GM12891 (cell line): ENCODE measurements around the gene SYNGAP1. TPM values are rescaled to one million over a fixed set of nuclear protein-coding genes. Genes with fewer than 3 reads are reported as not detected.
"Not testable (repeated sequence)": the region's sequence is repeated elsewhere in the genome, so short reads cannot be mapped to it uniquely, and the experiment has no call there.

Experiments
- DNase-seq: peaks from one replicate; pipeline ENCODE4 v3.0.0; 2011; ENCODE audit warnings: low spot score; ENCODE audit not compliant: insufficient read length
- FAIRE-seq: peaks from 2 replicates; lab custom pipeline; 2011; peaks lifted over from hg19 to GRCh38; lab: Jason Lieb, UNC
- PAX5 ChIP-seq: IDR thresholded peaks from 2 replicates; pipeline ENCODE4 v1.6.1; 2011; ENCODE audit warnings: low read length, moderate library complexity, mild to moderate bottlenecking; ENCODE audit not compliant: insufficient read depth, severe bottlenecking
- POLR2A ChIP-seq: IDR thresholded peaks from 2 replicates; pipeline ENCODE4 v1.6.1; 2011; ENCODE audit warnings: low read depth, low read length, control low read depth
- POLR2AphosphoS5 ChIP-seq: IDR thresholded peaks from 2 replicates; pipeline ENCODE4 v1.6.1; 2011; ENCODE audit warnings: low read depth, low read length, control low read depth
- POU2F2 ChIP-seq: IDR thresholded peaks from 2 replicates; pipeline ENCODE4 v1.6.1; 2011; ENCODE audit warnings: low read depth, mild to moderate bottlenecking, control low read depth, low read length, moderate library complexity
- SPI1 ChIP-seq: IDR thresholded peaks from 2 replicates; pipeline ENCODE4 v1.6.1; 2011; ENCODE audit warnings: low read depth, low read length, control low read depth
- TAF1 ChIP-seq: IDR thresholded peaks from 2 replicates; pipeline ENCODE4 v1.6.1; 2011; ENCODE audit warnings: low read depth, low read length, control low read depth
- polyA plus RNA-seq: library from polyadenylated mRNA; unstranded; fragments of >200 nt; gene quantifications from one replicate; pipeline ENCODE4 v1.2.1, GENCODE V29; 2012; ENCODE audit warnings: low read depth, missing spikeins, inconsistent platforms; ENCODE audit not compliant: missing spikeins

The SYNGAP1 gene
- polyA plus RNA-seq: 10.4 TPM

DNA sequence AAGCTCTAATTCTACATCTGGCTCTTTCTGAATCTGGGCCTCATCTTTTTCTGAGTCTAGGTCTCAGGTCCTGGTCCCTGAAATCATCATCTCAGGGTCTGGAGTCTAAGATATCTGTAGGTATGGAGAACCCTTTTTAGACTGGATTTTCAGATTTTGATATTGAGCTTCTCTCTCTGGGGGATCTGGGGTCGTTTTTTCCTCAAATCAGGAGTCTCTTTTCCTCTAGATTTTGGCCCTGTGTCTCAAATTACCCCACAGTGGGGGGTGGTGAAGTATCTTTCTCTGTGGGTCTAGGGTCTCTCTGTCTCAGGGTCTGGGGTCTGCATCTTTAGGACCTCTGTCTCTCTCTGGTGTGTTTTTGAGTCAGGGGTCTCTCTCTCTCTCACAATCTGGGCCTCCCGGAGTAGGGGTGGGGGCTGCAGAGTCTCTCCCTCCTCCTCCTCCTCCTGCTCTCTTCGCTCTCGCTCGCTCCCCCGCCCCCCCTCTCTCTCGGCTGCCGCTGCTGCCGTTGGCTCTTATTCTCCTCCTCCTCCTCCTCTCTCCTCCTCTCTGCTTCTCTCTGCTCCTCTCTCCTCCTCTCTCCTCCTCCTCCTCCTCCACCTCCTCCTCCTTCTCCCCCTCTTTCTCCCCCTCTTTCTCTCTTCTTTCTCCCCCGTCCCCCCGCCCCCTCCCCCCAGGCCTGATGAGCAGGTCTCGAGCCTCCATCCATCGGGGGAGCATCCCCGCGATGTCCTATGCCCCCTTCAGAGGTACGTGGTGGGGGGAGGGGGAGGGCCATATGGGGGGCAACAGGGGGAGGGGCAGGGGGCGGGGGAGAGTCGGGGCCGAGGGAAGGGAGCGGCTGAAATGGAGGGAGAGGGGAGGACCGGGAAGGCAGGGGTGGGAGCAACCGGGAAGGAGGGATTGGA is at the start of gene SYNGAP1:
SYNGAP1 (plus strand) TSS at position 486 of the 911 bp plus-strand sequence; CDS start at position 686, 200 bp downstream.
- DNase-seq (no peak), FAIRE-seq (no peak)
- TF ChIP-seq PAX5 (no peak), TAF1 (no peak), SPI1 (no peak), POU2F2 (no peak), POLR2AphosphoS5 (no peak)

- FAIRE-seq, DNase-seq: not testable (repeated sequence)
These were observed 48.0 kb upstream of the SYNGAP1 start for GRCh38 chr6:33371901-33372300.

DNA sequence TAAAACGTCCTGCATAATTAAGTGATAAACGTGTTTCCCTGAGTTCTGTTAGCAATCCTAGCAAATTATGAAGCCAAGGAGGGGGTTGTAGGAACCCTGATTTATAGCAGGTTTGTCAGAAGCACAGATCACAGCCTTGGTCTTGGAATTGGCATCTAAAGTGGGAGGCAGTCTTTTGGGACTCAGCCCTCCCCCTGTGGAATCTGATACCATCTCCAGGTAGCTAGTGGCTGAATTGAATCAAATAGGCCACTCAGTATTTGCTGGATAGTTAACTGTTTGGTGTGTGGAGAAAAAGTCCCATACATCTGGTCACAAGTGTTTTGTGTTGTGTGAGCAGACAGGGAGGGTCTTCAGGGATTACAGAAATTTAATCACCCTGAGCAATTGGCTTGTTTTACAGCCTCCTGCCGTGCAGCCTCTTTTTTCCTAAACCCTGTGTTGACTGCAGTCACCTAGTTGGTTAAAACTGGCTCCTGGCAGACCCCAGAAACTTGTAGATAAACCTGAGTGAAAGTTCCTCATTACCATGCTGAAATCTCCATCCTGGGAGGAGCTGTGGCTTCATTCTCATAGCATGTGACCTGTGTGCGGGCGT is 47.2 kb upstream of the SYNGAP1 start:
- TF ChIP-seq POLR2A (no peak), POU2F2 (no peak), TAF1 (no peak)
- no peak for FAIRE-seq
- no peak for DNase-seq

- FAIRE-seq: no peak
- TF ChIP-seq SPI1: no peak
- TF ChIP-seq PAX5: no peak
- no peak for TF ChIP-seq POLR2A
- no peak for TF ChIP-seq POU2F2
- TF ChIP-seq TAF1: no peak
- TF ChIP-seq POLR2AphosphoS5: no peak
- no peak for DNase-seq
These were observed 45.6 kb upstream of the SYNGAP1 start for GRCh38 chr6:33373960-33374910.

DNA sequence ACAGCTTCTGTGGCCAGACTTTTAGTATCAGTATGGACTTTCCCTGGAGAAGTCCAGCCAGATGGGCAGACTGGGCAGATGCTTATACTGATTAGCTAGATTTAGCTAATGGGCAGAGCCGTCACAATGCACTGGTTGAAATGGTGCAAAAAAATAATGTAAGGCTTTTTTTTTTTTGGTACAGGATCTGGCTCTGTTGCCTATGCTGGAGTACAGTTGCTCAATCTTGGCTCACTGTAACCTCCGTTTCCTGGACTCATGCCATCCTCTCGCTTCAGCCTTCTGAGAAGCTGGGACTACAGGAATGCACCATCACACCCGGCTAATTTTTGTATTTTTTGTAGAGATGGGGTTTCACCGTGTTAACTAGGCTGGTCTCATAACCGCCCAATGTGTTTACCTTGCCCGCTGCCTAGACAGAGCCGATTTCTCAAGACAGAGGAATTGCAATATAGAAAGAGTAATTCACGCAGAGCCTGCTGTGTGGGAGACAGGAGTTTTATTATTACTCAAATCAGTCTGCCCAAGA is 44.7 kb upstream of the SYNGAP1 start:
- TF ChIP-seq SPI1 (no peak), TAF1 (no peak), POU2F2 (no peak), POLR2AphosphoS5 (no peak)
- DNase-seq (no peak), FAIRE-seq (no peak)

DNA sequence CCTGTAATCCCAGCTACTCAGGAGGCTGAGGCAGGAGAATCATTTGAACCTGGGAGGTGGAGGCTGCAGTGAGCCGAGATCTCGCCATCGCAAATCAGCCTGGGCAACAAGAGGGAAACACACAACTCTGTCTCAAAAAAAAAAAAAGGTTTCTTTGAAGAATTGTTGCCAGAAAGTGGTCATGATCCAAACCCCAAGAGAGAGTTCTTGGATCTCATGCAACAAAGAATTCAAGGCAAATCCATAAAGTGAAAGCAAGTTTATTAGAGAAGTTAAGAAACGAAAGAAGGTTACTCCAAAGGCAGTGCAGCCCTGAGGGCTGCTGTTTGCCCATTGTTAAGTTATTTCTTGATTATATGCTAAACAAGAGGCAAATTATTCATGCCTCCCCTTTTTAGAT is 42.7 kb upstream of the SYNGAP1 start:
- DNase-seq (no peak), FAIRE-seq (no peak)
- TF ChIP-seq POLR2A (no peak), SPI1 (no peak)

DNA sequence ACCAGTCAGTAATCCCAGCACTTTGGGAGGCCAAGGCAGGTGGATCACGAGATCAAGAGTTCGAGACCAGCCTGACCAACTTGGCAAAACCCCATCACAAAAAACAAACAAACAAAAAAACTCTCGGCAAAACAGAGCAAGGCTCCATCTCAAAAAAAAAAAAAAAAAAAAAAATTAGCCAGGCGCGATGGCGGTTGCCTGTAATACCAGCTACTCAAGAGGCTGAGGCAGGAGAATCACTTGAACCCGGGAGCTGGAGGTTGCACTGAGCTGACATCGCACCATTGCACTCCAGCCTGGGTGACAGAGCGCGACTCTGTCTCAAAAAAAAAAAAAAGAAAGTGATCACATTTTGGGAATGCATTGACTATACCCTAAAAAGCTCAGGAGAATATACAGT is 40.7 kb upstream of the SYNGAP1 start:
- not testable (repeated sequence) for FAIRE-seq, DNase-seq

DNA sequence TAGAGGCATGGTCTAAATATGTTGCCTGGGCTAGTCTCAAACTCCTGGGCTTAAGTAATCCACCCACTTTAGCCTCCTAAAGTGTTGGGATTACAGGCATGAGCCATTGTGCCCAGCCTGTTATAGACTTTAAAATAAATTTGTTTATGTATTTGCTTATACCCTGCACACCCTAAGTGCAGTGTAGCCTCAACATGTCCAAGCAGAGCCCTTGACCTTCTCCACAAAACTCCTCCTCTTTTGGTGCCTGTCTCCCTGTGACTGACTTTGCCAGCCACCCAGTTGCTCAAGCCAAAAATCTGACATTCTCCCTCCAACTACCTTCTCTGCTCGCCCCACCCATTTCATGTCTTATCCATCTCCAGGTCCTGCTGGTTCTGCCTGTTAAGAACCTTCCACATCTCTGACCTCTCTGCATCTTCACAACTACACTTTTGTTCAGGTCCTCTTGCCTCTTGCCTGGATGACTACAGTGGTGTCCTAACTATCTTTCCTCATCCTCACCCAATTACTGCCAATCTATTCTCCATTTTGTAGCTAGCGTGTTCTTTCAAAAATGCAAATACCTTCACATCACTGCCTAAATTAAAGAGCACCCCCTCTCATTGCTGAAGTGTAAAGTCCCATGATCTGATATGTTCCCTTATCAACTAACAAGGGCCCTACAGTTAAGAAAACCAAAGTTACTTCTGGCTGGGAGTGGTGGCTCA is 39.4 kb upstream of the SYNGAP1 start:
- FAIRE-seq (no peak), DNase-seq (no peak)
- no peak for TF ChIP-seq TAF1
- no peak for TF ChIP-seq POU2F2
- TF ChIP-seq POLR2A: no peak
- TF ChIP-seq POLR2AphosphoS5: no peak
- no peak for TF ChIP-seq SPI1
- no peak for TF ChIP-seq PAX5

DNA sequence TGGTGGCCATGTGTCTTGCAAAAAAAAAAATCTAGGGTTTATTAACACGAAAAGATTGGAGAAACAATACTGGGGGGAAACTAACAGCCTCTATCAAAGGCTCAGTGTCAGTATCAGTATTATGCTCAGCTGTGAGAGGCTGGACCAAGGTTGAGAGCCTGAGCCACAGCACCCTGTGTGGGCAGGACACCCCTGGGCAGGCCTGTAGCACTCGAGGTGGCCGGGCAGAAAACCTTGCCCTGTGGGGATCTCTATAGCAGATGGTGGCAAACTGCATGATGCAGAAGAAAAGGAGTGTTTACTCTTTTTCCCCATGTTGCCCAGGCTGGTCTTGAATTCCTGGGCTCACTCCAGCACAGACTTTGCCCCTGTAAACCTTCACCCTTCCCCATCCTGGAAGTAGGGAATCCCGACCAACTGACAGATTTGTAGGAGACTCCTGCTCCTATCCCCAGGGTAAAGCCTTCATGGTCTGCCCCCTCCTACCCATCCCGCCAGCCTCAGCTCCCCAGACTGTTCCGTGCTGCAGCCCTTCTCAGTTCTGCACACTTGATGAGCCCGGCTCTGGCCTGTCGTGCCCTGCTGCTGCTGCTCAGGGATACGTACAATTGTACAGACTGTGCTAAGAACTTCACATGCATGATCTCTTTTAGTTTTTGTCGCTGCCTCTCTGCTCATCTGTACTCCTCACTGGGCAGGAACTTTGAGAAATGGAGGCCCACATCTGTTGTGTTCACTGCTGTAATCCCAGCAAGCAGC is 36.3 kb upstream of the SYNGAP1 start:
- no peak for FAIRE-seq
- no peak for TF ChIP-seq POLR2A
- no peak for TF ChIP-seq POU2F2
- TF ChIP-seq PAX5: no peak
- TF ChIP-seq SPI1: no peak
- no peak for TF ChIP-seq POLR2AphosphoS5
- no peak for TF ChIP-seq TAF1
- no peak for DNase-seq
